K562 (cell line): ENCODE data around the gene ZNF679. TPM values are rescaled to one million over a fixed set of nuclear protein-coding genes. Genes with fewer than 3 reads are reported as not detected.

ENCODE experiments used
- AFF4 ChIP-seq: sonication (generic); formaldehyde crosslinking; IDR thresholded peaks from 2 replicates; pipeline ENCODE4 v1.8.0; 2023; ENCODE audit warnings: mild to moderate bottlenecking, missing genetic modification reagents
- ARNT ChIP-seq, 2 experiments: fragments of 450-650 bp; IDR thresholded peaks; 2 replicates each; pipeline ENCODE4 v1.6.1; 2016; ENCODE audit warnings: mild to moderate bottlenecking in 1 of 2
- ASH1L ChIP-seq: fragments of 450-650 bp; IDR thresholded peaks from 2 replicates; pipeline ENCODE4 v1.6.1; 2018; ENCODE audit warnings: borderline replicate concordance, mild to moderate bottlenecking, low read depth; ENCODE audit not compliant: partially characterized antibody
- CBX3 ChIP-seq, 2 experiments: IDR thresholded peaks; 1 replicate in 1 of 2; 2 replicates in 1 of 2; pipeline ENCODE4 v1.6.1; 2012; ENCODE audit warnings: inconsistent platforms in 2 of 2, low read length in 2 of 2, borderline replicate concordance in 1 of 2, control low read depth in 1 of 2
- CCNT2 ChIP-seq: IDR thresholded peaks from 2 replicates; pipeline ENCODE4 v1.6.1; 2011; ENCODE audit warnings: borderline replicate concordance, low read depth, mild to moderate bottlenecking, moderate library complexity, mixed read lengths, low read length; ENCODE audit not compliant: insufficient read length; ENCODE audit errors: extremely low read depth
- ELK1 ChIP-seq: sonication (generic); formaldehyde crosslinking; IDR thresholded peaks from 2 replicates; pipeline ENCODE4 v1.8.1; 2022; ENCODE audit warnings: missing genetic modification reagents
- HDAC2 ChIP-seq: fragments of 450-650 bp; IDR thresholded peaks from 2 replicates; pipeline ENCODE4 v1.6.1; 2016; ENCODE audit warnings: mild to moderate bottlenecking
- L3MBTL2 ChIP-seq: fragments of 450-650 bp; IDR thresholded peaks from 2 replicates; pipeline ENCODE4 v1.6.1; 2016; ENCODE audit warnings: mild to moderate bottlenecking, moderate library complexity
- LARP7 ChIP-seq: fragments of 450-650 bp; IDR thresholded peaks from 2 replicates; pipeline ENCODE4 v1.6.1; 2016
- MAFF ChIP-seq: IDR thresholded peaks from 2 replicates; pipeline ENCODE4 v1.6.1; 2012; ENCODE audit warnings: low read length, improper control_type of control experiment
- MYBL2 ChIP-seq, 2 experiments: fragments of 450-650 bp in 1 of 2; sonication (generic) in 1 of 2; formaldehyde crosslinking in 1 of 2; IDR thresholded peaks; 2 replicates each; pipeline versions ENCODE4 v1.6.1 to v1.8.1; 2017 to 2022; ENCODE audit warnings: borderline replicate concordance in 1 of 2, inconsistent platforms in 1 of 2, low read depth in 1 of 2, mild to moderate bottlenecking in 1 of 2, missing genetic modification reagents in 1 of 2, moderate library complexity in 1 of 2
- PHF8 ChIP-seq: fragments of 200-600 bp; sonication (generic); IDR thresholded peaks from 2 replicates; pipeline ENCODE4 v1.6.1; 2012; ENCODE audit warnings: mixed run types, mild to moderate bottlenecking, inconsistent platforms, low read length, moderate library complexity, borderline replicate concordance
- POLR2A ChIP-seq: fragments of 450-650 bp; conservative IDR thresholded peaks from 2 replicates; pipeline ENCODE4 v1.6.1; 2016
- TARDBP ChIP-seq: fragments of 450-650 bp; IDR thresholded peaks from 2 replicates; pipeline ENCODE4 v1.6.1; 2016
- ZBTB17 ChIP-seq: fragments of 450-650 bp; formaldehyde crosslinking; IDR thresholded peaks from 2 replicates; pipeline ENCODE4 v1.4.0; 2020; ENCODE audit warnings: mild to moderate bottlenecking
- ZBTB33 ChIP-seq: sonication (generic); formaldehyde crosslinking; IDR thresholded peaks from 2 replicates; pipeline ENCODE4 v1.8.1; 2023; ENCODE audit warnings: mild to moderate bottlenecking, missing genetic modification reagents
- ZFP30 ChIP-seq: fragments of 250-450 bp; sonication (Bioruptor Pico); IDR thresholded peaks from 2 replicates; pipeline ENCODE4 v1.8.0; 2022; ENCODE audit warnings: moderate library complexity, mild to moderate bottlenecking, inconsistent platforms, borderline replicate concordance
- ZNF347 ChIP-seq: fragments of 450-650 bp; formaldehyde crosslinking; IDR thresholded peaks from 2 replicates; pipeline ENCODE4 v1.4.0; 2020; ENCODE audit warnings: low read depth, mild to moderate bottlenecking, moderate library complexity
- ZNF639 ChIP-seq, 2 experiments: fragments of 200-800 bp in 1 of 2; sonication (Bioruptor generic) in 1 of 2; sonication (generic) in 1 of 2; formaldehyde crosslinking in 1 of 2; IDR thresholded peaks in 1 of 2; conservative IDR thresholded peaks in 1 of 2; 2 replicates each; pipeline versions ENCODE4 v1.5.0 to v1.6.1; 2016 to 2020; ENCODE audit warnings: missing compliant biosample characterization in 1 of 2, missing genetic modification characterization in 1 of 2, missing genetic modification reagents in 1 of 2
- polyA plus RNA-seq, 8 experiments: library from polyadenylated mRNA; depleted of rRNA in 4 of 8; stranded (reverse) in 5 of 8; unstranded in 3 of 8; fragments of >200 nt; fragmentation: Nextera tagmentation in 2 of 8; fragmentation: Illumina TruSeq in 1 of 8; extraction: Ambion mirVana in 2 of 8; extraction: Trizol in 1 of 8; gene quantifications; 2 replicates each; pipeline versions ENCODE4 v1.2.1 to v1.2.3, GENCODE V29; 2011 to 2014; ENCODE audit warnings: inconsistent platforms in 1 of 8, missing spikeins in 1 of 8
- total RNA-seq, 7 experiments: library from RNA; depleted of rRNA in 6 of 7; stranded (reverse); fragments of >200 nt in 6 of 7; fragmentation: Illumina TruSeq in 2 of 7; extraction: Trizol in 2 of 7; gene quantifications; 2 replicates each; pipeline versions ENCODE4 v1.2.1 to v1.2.3, GENCODE V29; 2011 to 2021; ENCODE audit warnings: low replicate concordance in 1 of 7

The ZNF679 gene
- total and polyA plus RNA-seq, 9 of the 15 experiments (the other 6 are each of a cell fraction or from before 2014, with no cell fraction given), result not detected

- TF ChIP-seq CCNT2 (no peak), TARDBP (no peak), PHF8 (peak; percentile 85), AFF4 (no peak), ZBTB17 (no peak), LARP7 (no peak), L3MBTL2 (peak; percentile 19; the same call in 1 of the 2 replicates), ZNF639 (CRISPR knock-in tag; conservative IDR thresholded peaks at IDR 0.05 in 1 of 2, IDR thresholded peaks at IDR 0.05 in 1 of 2) (no peak), CBX3 (IDR thresholded peaks at IDR 0.05; ENCODE audit: borderline replicate concordance in 1 of 2, low read length in 2 of 2) (no peak), ZBTB33 (CRISPR knock-in tag) (peak; percentile 51; the same call in 1 of the 2 replicates), ELK1 (CRISPR knock-in tag) (no peak), ZNF347 (no peak), ZFP30 (no peak), MAFF (no peak), MYBL2 (IDR thresholded peaks at IDR 0.05; ENCODE audit: low read depth) (no peak), MYBL2 (CRISPR knock-in tag; IDR thresholded peaks at IDR 0.05; ENCODE audit: borderline replicate concordance) (no peak), POLR2A (peak; percentile 89), ARNT (IDR thresholded peaks at IDR 0.05) (no peak), HDAC2 (0 out of 2 replicates have a peak, but pooled peaks have one; percentile 23), ASH1L (peak; percentile 46)
Measured at GRCh38 chr7:64313740-64314491, 85.6 kb downstream of the ZNF679 start, which contains the start of gene ZNF736 (continued).
